Measurements from ENCODE around the gene ZNF800.

The ZNF800 gene

DNA sequence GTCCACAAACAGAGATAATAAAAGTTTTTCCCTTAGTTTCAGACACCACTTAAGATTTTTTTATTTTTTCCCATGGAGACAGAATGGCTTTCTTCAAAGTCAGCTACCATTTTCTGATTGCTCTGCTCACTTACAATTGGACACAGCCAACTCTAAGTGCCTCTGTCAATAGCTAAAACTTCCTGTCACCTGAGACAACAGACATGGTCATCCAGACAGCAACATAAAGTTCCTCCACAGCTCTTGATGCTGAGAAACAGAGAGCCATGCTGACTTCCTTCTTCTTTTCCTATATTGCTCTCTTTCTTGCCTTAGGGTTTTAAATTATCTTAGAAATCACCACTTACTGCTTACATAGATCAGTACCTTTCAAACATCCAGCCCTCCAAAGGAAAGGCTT lies 12.0 kb downstream of the ZNF800 start:
- no peak for DNase-seq (ENCODE audit: low spot score)
- TF ChIP-seq, protein P1, sequence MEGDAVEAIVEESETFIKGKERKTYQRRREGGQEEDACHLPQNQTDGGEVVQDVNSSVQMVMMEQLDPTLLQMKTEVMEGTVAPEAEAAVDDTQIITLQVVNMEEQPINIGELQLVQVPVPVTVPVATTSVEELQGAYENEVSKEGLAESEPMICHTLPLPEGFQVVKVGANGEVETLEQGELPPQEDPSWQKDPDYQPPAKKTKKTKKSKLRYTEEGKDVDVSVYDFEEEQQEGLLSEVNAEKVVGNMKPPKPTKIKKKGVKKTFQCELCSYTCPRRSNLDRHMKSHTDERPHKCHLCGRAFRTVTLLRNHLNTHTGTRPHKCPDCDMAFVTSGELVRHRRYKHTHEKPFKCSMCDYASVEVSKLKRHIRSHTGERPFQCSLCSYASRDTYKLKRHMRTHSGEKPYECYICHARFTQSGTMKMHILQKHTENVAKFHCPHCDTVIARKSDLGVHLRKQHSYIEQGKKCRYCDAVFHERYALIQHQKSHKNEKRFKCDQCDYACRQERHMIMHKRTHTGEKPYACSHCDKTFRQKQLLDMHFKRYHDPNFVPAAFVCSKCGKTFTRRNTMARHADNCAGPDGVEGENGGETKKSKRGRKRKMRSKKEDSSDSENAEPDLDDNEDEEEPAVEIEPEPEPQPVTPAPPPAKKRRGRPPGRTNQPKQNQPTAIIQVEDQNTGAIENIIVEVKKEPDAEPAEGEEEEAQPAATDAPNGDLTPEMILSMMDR (IDR thresholded peaks at IDR 0.05; ENCODE audit: extremely low read depth, insufficient read depth, missing control alignments), result no peak
- in situ Hi-C loops (cut with MboI; ENCODE audit: low pct_unique_long_range_greater_than_20kb, low sequenced_read_pairs, unreplicated experiment), result no loop called here

DNA sequence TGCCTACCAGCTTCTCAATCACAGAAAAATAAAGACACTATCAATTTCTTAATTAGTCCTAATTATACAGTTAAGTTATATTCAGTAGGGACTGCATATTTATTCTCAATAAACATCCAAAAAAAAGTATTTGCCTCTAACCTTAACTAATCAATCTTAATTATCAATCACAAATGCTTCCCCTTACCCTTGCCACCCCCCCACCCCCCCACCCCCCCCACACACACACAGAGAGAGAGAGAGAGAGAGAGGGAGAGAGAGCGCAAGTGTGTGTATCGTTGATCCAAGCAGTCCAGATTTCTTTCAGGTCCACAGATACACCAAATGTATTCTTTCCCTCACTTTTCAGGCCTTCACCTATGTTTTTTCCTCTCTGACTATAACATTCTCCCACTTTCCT lies 12.9 kb downstream of the ZNF800 start:
- DNase-seq (ENCODE audit: low spot score), result no peak
- in situ Hi-C loops (cut with MboI; ENCODE audit: low pct_unique_long_range_greater_than_20kb, low sequenced_read_pairs, unreplicated experiment), result no loop called here
- TF ChIP-seq, protein P1 (IDR thresholded peaks at IDR 0.05; ENCODE audit: extremely low read depth, insufficient read depth, missing control alignments), result no peak

- DNase-seq (ENCODE audit: low spot score), result no peak
- TF ChIP-seq, protein P1 (IDR thresholded peaks at IDR 0.05; ENCODE audit: extremely low read depth, insufficient read depth, missing control alignments), result no peak
- in situ Hi-C loops (cut with MboI; ENCODE audit: low pct_unique_long_range_greater_than_20kb, low sequenced_read_pairs, unreplicated experiment), result no loop called here
Measured at GRCh38 chr7:127378537-127378936, 14.0 kb downstream of the ZNF800 start.

- TF ChIP-seq, protein P1 (IDR thresholded peaks at IDR 0.05; ENCODE audit: extremely low read depth, insufficient read depth, missing control alignments), result no peak
- no peak for DNase-seq (ENCODE audit: low spot score)
- in situ Hi-C loops (cut with MboI; ENCODE audit: low pct_unique_long_range_greater_than_20kb, low sequenced_read_pairs, unreplicated experiment), result no loop called here
Measured at GRCh38 chr7:127377425-127377824, 15.1 kb downstream of the ZNF800 start.

- TF ChIP-seq, protein P1 (IDR thresholded peaks at IDR 0.05; ENCODE audit: extremely low read depth, insufficient read depth, missing control alignments), result no peak
- in situ Hi-C loops (cut with MboI; ENCODE audit: low pct_unique_long_range_greater_than_20kb, low sequenced_read_pairs, unreplicated experiment), result no loop called here
- DNase-seq (ENCODE audit: low spot score), result no peak
Measured at GRCh38 chr7:127375631-127376030, 16.9 kb downstream of the ZNF800 start.

- in situ Hi-C loops (cut with MboI; ENCODE audit: low pct_unique_long_range_greater_than_20kb, low sequenced_read_pairs, unreplicated experiment), result no loop called here
- TF ChIP-seq, protein P1 (IDR thresholded peaks at IDR 0.05; ENCODE audit: extremely low read depth, insufficient read depth, missing control alignments), result no peak
- no peak for DNase-seq (ENCODE audit: low spot score)
Measured at GRCh38 chr7:127367679-127368078, 24.8 kb downstream of the ZNF800 start.

DNA sequence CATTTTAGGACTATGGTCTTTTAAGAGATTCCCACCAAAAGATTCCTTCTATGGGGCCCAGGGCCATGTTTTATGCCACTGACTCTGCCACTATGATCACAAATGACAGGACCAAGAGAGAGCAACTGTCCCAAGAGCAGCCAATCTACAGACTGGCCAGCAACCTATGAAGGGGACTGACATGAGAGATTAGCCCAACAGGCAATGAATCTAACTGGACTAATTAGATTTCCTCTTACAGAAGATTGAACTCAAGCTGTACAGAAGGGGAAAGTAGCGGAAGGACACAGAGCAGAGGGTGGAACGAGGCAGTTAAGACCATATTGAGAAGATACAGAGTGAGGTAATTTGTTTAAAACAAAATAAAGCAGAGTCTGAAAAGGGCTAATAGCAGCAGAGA lies 25.8 kb downstream of the ZNF800 start:
- no peak for DNase-seq (ENCODE audit: low spot score)
- TF ChIP-seq, protein P1 (IDR thresholded peaks at IDR 0.05; ENCODE audit: extremely low read depth, insufficient read depth, missing control alignments), result no peak
- in situ Hi-C loops (cut with MboI; ENCODE audit: low pct_unique_long_range_greater_than_20kb, low sequenced_read_pairs, unreplicated experiment), result no loop called here
